OCI-LY3 (cell line): ENCODE results near the gene C12orf42.

Experiments used
- H2AFZ ChIP-seq: fragments of 200-600, 300-600 bp; shearing (Covaris generic); 2 replicates; pipeline ENCODE4 v1.6.0; 2014; ENCODE audit warnings: antibody characterized with exemption, low read depth, low read length
- H3K27ac ChIP-seq: fragments of 200-600, 300-600 bp; sonication (generic); 2 replicates; pipeline ENCODE4 v1.5.1; 2014; ENCODE audit warnings: mild to moderate bottlenecking, low read length, moderate library complexity, mixed read lengths
- H3K27me3 ChIP-seq: fragments of 200-600, 300-600 bp; sonication (generic); 2 replicates; pipeline ENCODE4 v1.6.1; 2014; ENCODE audit warnings: low read depth, low read length, mixed read lengths
- H3K36me3 ChIP-seq: fragments of 200-600, 300-600 bp; sonication (generic); replicated peaks from 2 replicates; pipeline ENCODE3; 2014; ENCODE audit warnings: low read depth, low read length, mixed read lengths
- H3K4me1 ChIP-seq: fragments of 300-600, 200-600 bp; sonication (generic); 2 replicates; pipeline ENCODE4 v1.6.1; 2014; ENCODE audit warnings: low read length, mixed read lengths
- H3K4me2 ChIP-seq: fragments of 200-600, 300-600 bp; sonication (generic); 2 replicates; pipeline ENCODE4 v1.6.1; 2014; ENCODE audit warnings: low read length, mixed read lengths
- H3K4me3 ChIP-seq: fragments of 300-600, 200-600 bp; sonication (generic); 2 replicates; pipeline ENCODE4 v1.5.1; 2014; ENCODE audit warnings: antibody characterized with exemption, mild to moderate bottlenecking, low read length, moderate library complexity
- H3K79me2 ChIP-seq: fragments of 300-600, 200-600 bp; shearing (Covaris generic); 2 replicates; pipeline ENCODE4 v1.6.1; 2014; ENCODE audit warnings: mild to moderate bottlenecking, low read length, mixed read lengths
- H3K9ac ChIP-seq: fragments of 300-600, 200-600 bp; shearing (Covaris generic); 2 replicates; pipeline ENCODE4 v1.6.0; 2014; ENCODE audit warnings: mild to moderate bottlenecking, low read length, moderate library complexity
- H3K9me3 ChIP-seq: fragments of 200-600, 300-600 bp; shearing (Covaris generic); 2 replicates; pipeline ENCODE4 v1.6.1; 2014; ENCODE audit warnings: low read length, mixed read lengths; ENCODE audit not compliant: insufficient read depth
- H4K20me1 ChIP-seq: fragments of 200-600, 300-600 bp; sonication (generic); 2 replicates; pipeline ENCODE4 v1.6.1; 2016; ENCODE audit warnings: low read length, mixed read lengths; ENCODE audit not compliant: insufficient read depth
- EZH2phosphoT487 ChIP-seq: fragments of 200-600 bp; shearing (Covaris generic); IDR thresholded peaks from 2 replicates; pipeline ENCODE4 v1.6.1; 2018; ENCODE audit warnings: antibody characterized with exemption, mixed run types, low read depth
- TF ChIP-seq, protein P1 (sequence below): fragments of 200-600, 300-600 bp; sonication (generic); IDR thresholded peaks from 2 replicates; pipeline ENCODE4 v1.5.1; 2014; ENCODE audit warnings: antibody characterized with exemption, low read length, low read depth

C12orf42 gene

DNA sequence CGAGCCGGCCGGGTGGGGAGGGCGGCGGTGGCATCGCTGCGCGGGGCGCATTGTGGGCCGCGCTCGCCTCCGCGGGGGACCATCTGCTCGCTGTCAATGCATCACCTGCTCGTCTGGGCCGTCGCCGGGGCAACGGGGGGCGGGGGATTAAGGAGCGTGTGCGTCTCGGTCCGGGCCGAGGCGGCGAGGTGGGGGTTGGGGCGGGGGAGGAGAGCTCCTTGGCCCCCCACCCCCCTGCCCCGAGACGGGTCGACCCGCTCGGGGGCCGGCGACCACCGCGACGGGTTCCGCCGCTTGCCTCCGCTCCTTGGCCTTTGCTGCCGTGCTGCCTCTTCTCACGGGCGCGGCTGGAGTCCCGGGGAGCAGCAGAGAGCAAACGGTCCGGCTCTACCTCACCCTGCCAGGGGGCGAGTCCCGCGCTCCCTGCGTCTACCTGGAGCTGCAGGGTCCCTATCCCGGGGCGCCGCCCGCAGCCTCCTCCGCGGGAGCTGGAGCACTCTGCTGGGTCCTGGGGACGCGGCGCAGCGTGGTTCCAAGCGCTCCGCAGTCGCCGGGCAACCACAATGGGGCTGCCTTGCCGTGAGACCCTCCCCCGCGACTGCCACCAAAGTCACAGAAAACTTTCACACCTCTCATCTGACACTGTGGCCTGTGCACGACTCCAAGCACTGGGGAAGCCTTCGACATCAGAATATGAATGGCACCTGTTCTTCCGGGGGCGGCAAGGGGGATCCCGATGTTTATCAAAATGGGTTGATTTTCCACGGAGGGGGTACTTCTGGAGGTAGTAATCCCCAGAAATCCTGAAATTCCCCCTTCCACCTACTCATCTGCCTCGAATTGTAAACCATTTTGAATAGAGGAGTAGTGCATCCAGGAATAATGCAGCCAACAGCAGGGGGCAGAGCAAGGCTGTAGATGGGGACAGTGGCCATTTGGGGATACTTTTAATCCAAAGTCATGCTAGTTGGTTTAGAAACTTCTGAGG is at the start of gene C12orf42:
Gene C12orf42 (minus strand): TSS at position 500 of the 988 bp plus-strand sequence. CDS start 17,542 bp downstream, outside the sequence.
- Histone ChIP-seq H3K27ac (peak within 1 kb of the TSS; percentile 97), H3K79me2 (no peaks in the 10 kb centered on the region), H2AFZ (no peak within 1 kb of the TSS), H3K4me2 (peak within 1 kb of the TSS; percentile 80), H3K4me3 (peak within 1 kb of the TSS; percentile 76), H3K36me3 (peaks cover 19% of the 10 kb centered on the region), H3K4me1 (peaks cover 66% of the 10 kb centered on the region), H4K20me1 (no peaks in the 10 kb centered on the region), H3K27me3 (no peaks in the 10 kb centered on the region), H3K9me3 (peaks cover 20% of the 10 kb centered on the region; the same call in 1 of the 2 replicates), H3K9ac (peak within 1 kb of the TSS; percentile 92)
- TF ChIP-seq, protein P1, sequence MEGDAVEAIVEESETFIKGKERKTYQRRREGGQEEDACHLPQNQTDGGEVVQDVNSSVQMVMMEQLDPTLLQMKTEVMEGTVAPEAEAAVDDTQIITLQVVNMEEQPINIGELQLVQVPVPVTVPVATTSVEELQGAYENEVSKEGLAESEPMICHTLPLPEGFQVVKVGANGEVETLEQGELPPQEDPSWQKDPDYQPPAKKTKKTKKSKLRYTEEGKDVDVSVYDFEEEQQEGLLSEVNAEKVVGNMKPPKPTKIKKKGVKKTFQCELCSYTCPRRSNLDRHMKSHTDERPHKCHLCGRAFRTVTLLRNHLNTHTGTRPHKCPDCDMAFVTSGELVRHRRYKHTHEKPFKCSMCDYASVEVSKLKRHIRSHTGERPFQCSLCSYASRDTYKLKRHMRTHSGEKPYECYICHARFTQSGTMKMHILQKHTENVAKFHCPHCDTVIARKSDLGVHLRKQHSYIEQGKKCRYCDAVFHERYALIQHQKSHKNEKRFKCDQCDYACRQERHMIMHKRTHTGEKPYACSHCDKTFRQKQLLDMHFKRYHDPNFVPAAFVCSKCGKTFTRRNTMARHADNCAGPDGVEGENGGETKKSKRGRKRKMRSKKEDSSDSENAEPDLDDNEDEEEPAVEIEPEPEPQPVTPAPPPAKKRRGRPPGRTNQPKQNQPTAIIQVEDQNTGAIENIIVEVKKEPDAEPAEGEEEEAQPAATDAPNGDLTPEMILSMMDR = peak; percentile 84
- TF ChIP-seq EZH2phosphoT487 = no peak

GRCh38 chr12:103542078-103542477 is 46.3 kb upstream of the C12orf42 start:
- H3K4me3 ChIP-seq = no peak overlapping the region
- 0 out of 2 replicates have a peak overlapping the region, but pooled peaks have one; percentile 1 for H3K27ac ChIP-seq
- no peaks in the 10 kb centered on the region for H3K27me3 ChIP-seq
- H2AFZ ChIP-seq = no peak overlapping the region
- no peaks in the 10 kb centered on the region for H3K79me2 ChIP-seq
- TF ChIP-seq, protein P1 = no peak
- no peak for TF ChIP-seq EZH2phosphoT487
- H3K4me2 ChIP-seq = no peak overlapping the region
- H4K20me1 ChIP-seq = no peaks in the 10 kb centered on the region
- H3K9ac ChIP-seq = no peak overlapping the region
- H3K4me1 ChIP-seq = peaks cover 29% of the 10 kb centered on the region
- H3K36me3 ChIP-seq = peaks cover 29% of the 10 kb centered on the region
- peaks cover 25% of the 10 kb centered on the region for H3K9me3 ChIP-seq

GRCh38 chr12:103540319-103540718 is 44.6 kb upstream of the C12orf42 start:
- Histone ChIP-seq H3K27me3 (no peaks in the 10 kb centered on the region), H4K20me1 (no peaks in the 10 kb centered on the region), H3K4me2 (no peak overlapping the region), H3K9ac (no peak overlapping the region), H3K9me3 (peaks cover 20% of the 10 kb centered on the region), H3K36me3 (peaks cover 25% of the 10 kb centered on the region), H2AFZ (no peak overlapping the region), H3K27ac (no peak overlapping the region), H3K4me1 (peaks cover 20% of the 10 kb centered on the region), H3K79me2 (no peaks in the 10 kb centered on the region), H3K4me3 (no peak overlapping the region)
- TF ChIP-seq, protein P1 = no peak
- TF ChIP-seq EZH2phosphoT487 = no peak

- Histone ChIP-seq H3K4me2 (no peak overlapping the region), H3K27ac (no peak overlapping the region)
Observed at GRCh38 chr12:103538397-103538796, 42.6 kb upstream of the C12orf42 start.

More at GRCh38 chr12:103538397-103538796, 42.6 kb upstream of the C12orf42 start:
- Histone ChIP-seq H3K4me1 (peaks cover 25% of the 10 kb centered on the region), H3K27me3 (no peaks in the 10 kb centered on the region), H3K79me2 (no peaks in the 10 kb centered on the region), H3K36me3 (peaks cover 32% of the 10 kb centered on the region), H3K4me3 (no peak overlapping the region), H3K9me3 (peaks cover 24% of the 10 kb centered on the region), H3K9ac (no peak overlapping the region), H4K20me1 (no peaks in the 10 kb centered on the region), H2AFZ (peak overlapping the region; percentile 41)
- TF ChIP-seq, protein P1 = no peak
- TF ChIP-seq EZH2phosphoT487 = no peak
